WTC11 (cell line): ENCODE results near the gene CD70. TPM values are rescaled to one million over a fixed set of nuclear protein-coding genes. Genes with fewer than 3 reads are reported as not detected.
"Not testable (repeated sequence)": the region's sequence is repeated elsewhere in the genome, so short reads cannot be mapped to it uniquely, and the experiment has no call there.

Experiments used
- ATAC-seq: fragments of 200-7000 bp; cut with Tn5 transposase; 2 replicates; pipeline ENCODE4 v1.10.0; 2021; ENCODE audit warnings: mild to moderate bottlenecking, moderate library complexity
- CTCF ChIA-PET: fragments of 300-600 bp; sonication (Branson Sonifier 250); formaldehyde crosslinking; loops from one replicate; lab custom pipeline; 2021; ENCODE audit warnings: antibody characterized with exemption; lab: Charles Lee
- POLR2A ChIA-PET: fragments of 350-600 bp; sonication (Branson Sonifier 250); formaldehyde crosslinking; loops from one replicate; lab custom pipeline; 2021; ENCODE audit warnings: antibody characterized with exemption; lab: Charles Lee
- DNase-seq: peaks from one replicate; pipeline ENCODE4 v3.0.0; 2021; ENCODE audit warnings: low spot score
- H3K27ac Mint-ChIP-seq: 2 replicates; pipeline ENCODE4 v1.8.0; 2021; ENCODE audit warnings: mixed read lengths
- H3K27me3 Mint-ChIP-seq: 2 replicates; pipeline ENCODE4 v1.8.0; 2021; ENCODE audit warnings: low read depth, mild to moderate bottlenecking, moderate library complexity, mixed read lengths
- H3K36me3 Mint-ChIP-seq: 2 replicates; pipeline ENCODE4 v1.8.0; 2021; ENCODE audit warnings: mixed read lengths
- H3K4me1 Mint-ChIP-seq: 2 replicates; pipeline ENCODE4 v1.8.0; 2022; ENCODE audit warnings: mixed read lengths
- H3K4me3 Mint-ChIP-seq: 2 replicates; pipeline ENCODE4 v1.8.0; 2021; ENCODE audit warnings: mild to moderate bottlenecking, moderate library complexity, mixed read lengths
- H3K9me3 Mint-ChIP-seq: 2 replicates; pipeline ENCODE4 v1.8.0; 2021; ENCODE audit warnings: mixed read lengths
- ATF3 ChIP-seq: sonication (generic); formaldehyde crosslinking; conservative IDR thresholded peaks from 2 replicates; pipeline ENCODE4 v1.8.1; 2022; ENCODE audit warnings: mild to moderate bottlenecking, missing genetic modification reagents
- CDX4 ChIP-seq: fragments of 250-450 bp; sonication (Bioruptor Pico); IDR thresholded peaks from 2 replicates; pipeline ENCODE4 v1.9.0; 2021; ENCODE audit warnings: moderate library complexity, mild to moderate bottlenecking, inconsistent platforms, borderline replicate concordance
- CREM ChIP-seq: sonication (generic); formaldehyde crosslinking; IDR thresholded peaks from 2 replicates; pipeline ENCODE4 v1.8.1; 2022; ENCODE audit warnings: mild to moderate bottlenecking, missing genetic modification reagents, moderate library complexity
- E2F4 ChIP-seq: sonication (generic); formaldehyde crosslinking; IDR thresholded peaks from 2 replicates; pipeline ENCODE4 v1.8.1; 2022; ENCODE audit warnings: low read depth, mild to moderate bottlenecking, moderate library complexity, missing genetic modification reagents, borderline replicate concordance
- ETV6 ChIP-seq: sonication (generic); formaldehyde crosslinking; IDR thresholded peaks from 2 replicates; pipeline ENCODE4 v1.8.1; 2022; ENCODE audit warnings: mild to moderate bottlenecking, missing genetic modification reagents
- FOXP4 ChIP-seq: sonication (generic); formaldehyde crosslinking; IDR thresholded peaks from 2 replicates; pipeline ENCODE4 v1.8.0; 2022; ENCODE audit warnings: mild to moderate bottlenecking, missing genetic modification reagents
- GRHL2 ChIP-seq: fragments of 250-450 bp; sonication (Bioruptor Pico); IDR thresholded peaks from 2 replicates; pipeline ENCODE4 v1.8.0; 2022; ENCODE audit warnings: mild to moderate bottlenecking, moderate library complexity; ENCODE audit not compliant: insufficient replicate concordance, severe bottlenecking
- JAZF1 ChIP-seq: fragments of 250-450 bp; sonication (Bioruptor Pico); IDR thresholded peaks from 2 replicates; pipeline ENCODE4 v1.9.0; 2021; ENCODE audit warnings: moderate library complexity, mild to moderate bottlenecking, inconsistent platforms
- JUN ChIP-seq: sonication (generic); formaldehyde crosslinking; IDR thresholded peaks from 2 replicates; pipeline ENCODE4 v1.8.0; 2023; ENCODE audit warnings: mild to moderate bottlenecking, missing genetic modification reagents
- OVOL2 ChIP-seq: fragments of 250-450 bp; sonication (Bioruptor Pico); IDR thresholded peaks from 2 replicates; pipeline ENCODE4 v1.9.0; 2021; ENCODE audit warnings: mild to moderate bottlenecking, borderline replicate concordance
- PRRX2 ChIP-seq: fragments of 250-450 bp; sonication (Bioruptor Pico); IDR thresholded peaks from 2 replicates; pipeline ENCODE4 v1.8.0; 2021; ENCODE audit warnings: mild to moderate bottlenecking
- SP1 ChIP-seq: sonication (generic); formaldehyde crosslinking; conservative IDR thresholded peaks from 2 replicates; pipeline ENCODE4 v1.8.1; 2022; ENCODE audit warnings: missing genetic modification reagents
- ZMAT4 ChIP-seq: fragments of 250-450 bp; sonication (Bioruptor Pico); IDR thresholded peaks from 2 replicates; pipeline ENCODE4 v1.9.0; 2021; ENCODE audit warnings: mild to moderate bottlenecking
- ZNF232 ChIP-seq: sonication (generic); formaldehyde crosslinking; IDR thresholded peaks from 2 replicates; pipeline ENCODE4 v1.8.0; 2022; ENCODE audit warnings: mild to moderate bottlenecking, missing genetic modification reagents
- ZNF317 ChIP-seq: sonication (generic); formaldehyde crosslinking; IDR thresholded peaks from 2 replicates; pipeline ENCODE4 v1.8.1; 2023; ENCODE audit warnings: low read depth, mild to moderate bottlenecking, moderate library complexity, missing genetic modification reagents, borderline replicate concordance
- ZNF671 ChIP-seq: fragments of 250-450 bp; sonication (Bioruptor Pico); IDR thresholded peaks from 2 replicates; pipeline ENCODE4 v1.8.0; 2021; ENCODE audit warnings: mild to moderate bottlenecking
- total RNA-seq: library from RNA; stranded (reverse); gene quantifications from 3 replicates; pipeline ENCODE4 v1.2.3, GENCODE V29; 2021
- TF ChIP-seq, protein P1 (sequence below): sonication (generic); formaldehyde crosslinking; conservative IDR thresholded peaks from 2 replicates; pipeline ENCODE4 v1.8.1; 2023; ENCODE audit warnings: mild to moderate bottlenecking, low read depth, missing genetic modification reagents, moderate library complexity

The CD70 gene
- total RNA-seq, 1 experiment from 2014 or later, result 2.1 TPM

DNA sequence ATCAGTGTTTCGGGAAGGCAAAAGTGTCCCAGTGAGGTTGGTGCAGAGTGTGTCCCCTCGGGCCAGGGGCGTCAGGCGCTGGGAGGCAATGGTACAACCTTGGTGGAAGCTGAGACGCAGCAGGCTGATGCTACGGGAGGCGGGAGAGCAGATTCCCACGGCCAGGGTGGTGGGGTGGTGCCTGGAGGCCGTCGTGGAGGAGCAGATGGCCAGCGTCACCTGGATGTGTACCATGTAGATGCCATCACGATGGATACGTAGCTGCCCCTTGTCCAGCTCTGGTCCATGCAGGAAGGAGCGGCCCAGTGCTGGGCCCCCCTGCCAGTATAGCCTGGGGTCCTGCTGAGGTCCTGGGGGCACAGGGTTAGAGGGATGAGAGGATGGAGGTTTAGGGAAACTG, 4.9 kb downstream of the CD70 start (continued):
- TF ChIP-seq, protein P1, sequence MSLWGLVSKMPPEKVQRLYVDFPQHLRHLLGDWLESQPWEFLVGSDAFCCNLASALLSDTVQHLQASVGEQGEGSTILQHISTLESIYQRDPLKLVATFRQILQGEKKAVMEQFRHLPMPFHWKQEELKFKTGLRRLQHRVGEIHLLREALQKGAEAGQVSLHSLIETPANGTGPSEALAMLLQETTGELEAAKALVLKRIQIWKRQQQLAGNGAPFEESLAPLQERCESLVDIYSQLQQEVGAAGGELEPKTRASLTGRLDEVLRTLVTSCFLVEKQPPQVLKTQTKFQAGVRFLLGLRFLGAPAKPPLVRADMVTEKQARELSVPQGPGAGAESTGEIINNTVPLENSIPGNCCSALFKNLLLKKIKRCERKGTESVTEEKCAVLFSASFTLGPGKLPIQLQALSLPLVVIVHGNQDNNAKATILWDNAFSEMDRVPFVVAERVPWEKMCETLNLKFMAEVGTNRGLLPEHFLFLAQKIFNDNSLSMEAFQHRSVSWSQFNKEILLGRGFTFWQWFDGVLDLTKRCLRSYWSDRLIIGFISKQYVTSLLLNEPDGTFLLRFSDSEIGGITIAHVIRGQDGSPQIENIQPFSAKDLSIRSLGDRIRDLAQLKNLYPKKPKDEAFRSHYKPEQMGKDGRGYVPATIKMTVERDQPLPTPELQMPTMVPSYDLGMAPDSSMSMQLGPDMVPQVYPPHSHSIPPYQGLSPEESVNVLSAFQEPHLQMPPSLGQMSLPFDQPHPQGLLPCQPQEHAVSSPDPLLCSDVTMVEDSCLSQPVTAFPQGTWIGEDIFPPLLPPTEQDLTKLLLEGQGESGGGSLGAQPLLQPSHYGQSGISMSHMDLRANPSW (CRISPR knock-in tag), result no peak
- TF ChIP-seq ATF3 (CRISPR knock-in tag), result no peak
- no peak for TF ChIP-seq CDX4 (CRISPR knock-in tag)
- TF ChIP-seq JUN (CRISPR knock-in tag), result no peak
- TF ChIP-seq, all 79 proteins: peak for 0

DNA sequence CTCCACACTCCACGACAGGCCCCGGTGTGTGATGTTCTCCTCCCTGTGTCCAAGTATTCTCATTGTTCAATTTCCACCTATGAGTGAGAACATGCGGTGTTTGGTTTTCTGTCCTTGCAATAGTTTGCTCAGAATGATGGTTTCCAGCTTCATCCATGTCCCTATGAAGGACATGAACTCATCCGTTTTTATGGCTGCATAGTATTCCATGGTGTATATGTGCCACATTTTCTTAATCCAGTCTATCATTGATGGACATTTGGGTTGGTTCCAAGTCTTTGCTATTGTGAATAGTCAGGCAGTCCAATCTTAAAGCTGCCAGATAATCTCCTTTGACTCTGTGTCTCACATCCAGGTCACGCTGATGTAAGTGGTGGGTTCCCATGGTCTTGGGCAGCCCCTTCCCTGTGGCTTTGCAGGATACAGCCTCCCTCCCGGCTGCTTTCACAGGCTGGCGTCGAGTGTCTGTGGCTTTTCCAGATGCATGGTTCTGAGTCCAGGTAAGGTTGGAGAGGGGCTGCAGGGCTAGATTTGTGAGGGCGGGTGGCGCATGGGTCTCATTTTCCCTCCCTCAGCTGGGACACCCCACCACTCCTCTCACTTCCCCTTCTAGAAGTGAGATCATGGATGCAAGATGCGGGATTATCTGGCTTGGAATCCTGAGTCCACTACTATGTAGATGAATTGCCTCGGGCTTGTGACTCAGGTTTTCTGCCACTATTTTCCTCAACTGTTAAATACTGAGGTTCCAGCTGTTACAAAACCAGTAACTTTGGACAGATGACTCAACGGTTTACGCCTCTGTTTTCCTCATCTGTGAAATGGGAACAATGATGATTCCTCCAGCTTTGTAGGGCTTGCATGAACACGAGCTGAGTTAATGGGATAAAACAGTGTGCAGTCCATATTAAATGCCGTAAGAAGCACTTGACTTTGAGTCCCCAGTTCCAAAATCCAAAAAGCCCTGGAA, 8.2 kb downstream of the CD70 start:
- POLR2A ChIA-PET, H3K4me3 Mint-ChIP-seq, H3K4me1 Mint-ChIP-seq, CTCF ChIA-PET, ATAC-seq, H3K27ac Mint-ChIP-seq, DNase-seq, H3K36me3 Mint-ChIP-seq: not testable (repeated sequence)
- Mint-ChIP-seq H3K9me3 (peaks cover 14% of the 10 kb centered on the region), H3K27me3 (peaks cover 64% of the 10 kb centered on the region)

GRCh38 chr19:6580313-6580712, 10.6 kb downstream of the CD70 start:
- POLR2A ChIA-PET, result interaction anchor here (0.7 kb wide), 1 partner anchor 90 kb away, joined by 3 read pairs; no protein-coding TSS in a partner anchor

DNA sequence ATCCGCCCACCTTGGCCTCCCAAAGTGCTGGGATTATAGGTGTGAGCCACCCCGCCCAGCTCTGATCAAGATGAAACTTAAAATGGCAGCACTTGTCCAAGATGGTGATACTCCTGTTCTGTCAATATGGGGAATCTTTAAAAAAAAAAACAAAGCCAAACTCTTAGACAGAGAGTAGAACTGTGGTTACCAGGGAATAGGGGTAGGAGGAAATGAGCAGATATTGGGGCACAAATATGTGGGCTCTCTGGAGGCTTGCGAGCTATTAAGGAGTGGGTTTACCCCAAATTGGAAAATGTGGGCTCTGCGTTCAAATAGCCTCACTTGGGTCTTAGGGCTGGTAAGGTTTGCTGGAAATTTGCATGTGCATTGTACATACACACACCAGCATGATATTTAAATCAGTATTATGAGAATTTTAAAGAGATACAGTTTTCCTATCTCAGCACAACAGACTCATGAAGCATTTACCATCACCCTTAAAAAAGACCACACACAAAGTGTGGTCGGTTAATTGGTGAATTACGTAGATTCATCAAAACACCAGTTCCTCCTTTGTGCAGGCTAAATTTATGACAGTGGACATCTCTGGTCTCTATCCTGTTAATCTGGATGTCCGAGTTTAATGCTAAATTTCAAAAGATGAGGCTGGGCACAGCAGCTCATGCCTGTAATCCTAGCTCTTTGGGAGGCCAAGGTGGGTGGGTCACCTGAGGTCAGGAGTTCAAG, 11.3 kb downstream of the CD70 start:
- Mint-ChIP-seq H3K27me3 (peaks cover 34% of the 10 kb centered on the region), H3K9me3 (peaks cover 14% of the 10 kb centered on the region), H3K4me1 (no peaks in the 10 kb centered on the region), H3K36me3 (peaks cover 10% of the 10 kb centered on the region), H3K27ac (no peak overlapping the region), H3K4me3 (no peak overlapping the region)
- ChIA-PET CTCF (no interaction called here), POLR2A (interaction anchor here (0.7 kb wide), 1 partner anchor 90 kb away, joined by 3 read pairs; no protein-coding TSS in a partner anchor)
- no peak for DNase-seq
- ATAC-seq, result no peak
- TF ChIP-seq CREM (CRISPR knock-in tag) (no peak), ATF3 (CRISPR knock-in tag) (no peak), GRHL2 (CRISPR knock-in tag) (no peak), ZMAT4 (CRISPR knock-in tag) (no peak), ZNF317 (CRISPR knock-in tag) (no peak), ETV6 (no peak), SP1 (CRISPR knock-in tag) (no peak), JUN (CRISPR knock-in tag) (no peak), OVOL2 (no peak), ZNF671 (CRISPR knock-in tag) (no peak), ZNF232 (CRISPR knock-in tag) (no peak), E2F4 (CRISPR knock-in tag) (no peak)

More at GRCh38 chr19:6580313-6580712, 10.6 kb downstream of the CD70 start:
- CTCF ChIA-PET, result interaction anchor here (0.7 kb wide), 1 partner anchor 127 kb away, joined by 4 read pairs; no protein-coding TSS in a partner anchor
- Mint-ChIP-seq H3K27ac (no peak overlapping the region), H3K9me3 (peaks cover 14% of the 10 kb centered on the region), H3K4me3 (no peak overlapping the region), H3K4me1 (no peaks in the 10 kb centered on the region), H3K36me3 (peaks cover 10% of the 10 kb centered on the region), H3K27me3 (peaks cover 40% of the 10 kb centered on the region)
- ATAC-seq (no peak), DNase-seq (no peak)
- TF ChIP-seq FOXP4 (CRISPR knock-in tag) (no peak), PRRX2 (CRISPR knock-in tag) (no peak), JAZF1 (CRISPR knock-in tag) (no peak)
